Heart right ventricle (tissue), 16 donors: ENCODE data around the gene VARS1. TPM values are rescaled to one million over a fixed set of nuclear protein-coding genes. Genes with fewer than 3 reads are reported as not detected.

Experiments used
- ATAC-seq, 8 donors: fragments of 200-7000 bp; cut with Tn5 transposase; one replicate each; pipeline ENCODE4 v1.9.1; 2020; ENCODE audit warnings: mild to moderate bottlenecking in 8 of 8, moderate library complexity in 8 of 8, moderate number of reproducible peaks in 1 of 8
- DNase-seq, 2 donors: peaks; one replicate each; pipeline ENCODE4 v3.0.0-alpha.2; 2020
- H3K27ac ChIP-seq, 10 donors: fragments of 200-600 bp; sonication (generic) in 2 of 10; one replicate each; pipeline versions ENCODE4 v1.5.0 to v1.8.0; 2020 to 2022; ENCODE audit warnings: mild to moderate bottlenecking in 3 of 10
- H3K27me3 ChIP-seq, 7 donors: fragments of 200-600 bp; one replicate each; pipeline ENCODE4 v1.8.0; 2021 to 2022; ENCODE audit warnings: mild to moderate bottlenecking in 2 of 7
- H3K36me3 ChIP-seq, 9 donors: fragments of 200-600 bp; sonication (generic) in 1 of 9; one replicate each; pipeline versions ENCODE4 v1.5.0 to v1.8.0; 2020 to 2022; ENCODE audit warnings: mild to moderate bottlenecking in 2 of 9
- H3K4me1 ChIP-seq, 9 donors: fragments of 200-600 bp; sonication (generic) in 1 of 9; one replicate each; pipeline versions ENCODE4 v1.5.0 to v1.8.0; 2020 to 2022; ENCODE audit warnings: mild to moderate bottlenecking in 4 of 9
- H3K4me3 ChIP-seq, 10 donors: fragments of 200-600 bp; sonication (generic) in 2 of 10; one replicate each; pipeline versions ENCODE4 v1.5.0 to v1.8.0; 2020 to 2022; ENCODE audit warnings: mild to moderate bottlenecking in 7 of 10, moderate library complexity in 2 of 10
- H3K9me3 ChIP-seq, 11 donors: fragments of 200-600 bp in 10 of 11; sonication (generic) in 2 of 11; one replicate each; pipeline versions ENCODE4 v1.5.0 to v1.8.0; 2013 to 2022; ENCODE audit warnings: mild to moderate bottlenecking in 2 of 11, control low read depth in 1 of 11, moderate library complexity in 1 of 11
- WGBS, 2 donors: extraction: QIAGEN DNeasy Blood & Tissue Kit; methylation state at CpG; one replicate each; pipeline ENCODE4 v1.1.7; 2013; ENCODE audit warnings: inconsistent platforms in 1 of 2; 5-methylcytosine and 5-hydroxymethylcytosine counted together
- intact Hi-C, 10 donors: fragments of 100-400 bp; cut with DNase I; formaldehyde crosslinking; loops; one replicate each; pipeline versions ENCODE4 v1.11.1 to v1.14.2; 2022
- polyA plus RNA-seq, 2 donors: library from polyadenylated mRNA; stranded (reverse); fragments of 200-250 nt; gene quantifications; one replicate each; pipeline ENCODE4 v1.2.3, GENCODE V29; 2013
- total RNA-seq, 10 donors: library from RNA; stranded (reverse); fragmentation: NEBNext Ultra II Directional in 3 of 10; extraction: Animal tissue kit (Norgen Biotek cat#: 25700) in 3 of 10; gene quantifications; one replicate each; pipeline versions ENCODE4 v1.2.1 to v1.2.4, GENCODE V29; 2021 to 2023
- TF ChIP-seq, protein P1 (sequence below), 9 donors: fragments of 200-600 bp; sonication (generic) in 2 of 9; IDR thresholded peaks; one replicate each; pipeline versions ENCODE4 v1.5.0 to v1.8.0; 2021 to 2022; ENCODE audit warnings: antibody characterized with exemption in 9 of 9, mild to moderate bottlenecking in 5 of 9, moderate library complexity in 1 of 9
- donor health status: Arrhythmogenic right ventricular cardiomyopathy.
- donor health status: ischemic (EF 13 %, LVEDD 7.1; RV severe dilation, severe dysfunction).
- donor health status: healthy with polysubstance abuse.
- donor health status: DM: no; HTN: yes; CAD: no.
- donor health status: DM: no; HTN: no; CAD: no.
- donor health status: ischemic (EF 25% LVEDD 6.9; RV normal size, moderate dysfunction).
- donor health status: ischemic (EF 25% LVEDD 5.7; RV mildly dilated, moderate dysfunction).
- donor health status: healthy.
- donor health status: DM: yes; HTN: yes; CAD: no.
- donor health status: Ischemic cardiomyopathy.
- donor health status: ischemic (EF 35%, LVEDD 5.7; RV mildly dilated, moderate dysfunction).
- donor health status: nonischemic (EF 11% LVEDD 7.7; RV severe dilation, severe dysfunction).
- donor health status: DM: yes; HTN: yes; CAD: no.
- donor health status: PGD.
- donor health status: ischemic (EF 29% LVEDD 5.4; RV normal size, mild dysfunction).
- donor health status: nonischemic (EF 23%, LVEDD 6.1; RV moderate dilation, normal function).

Gene VARS1
- total and polyA plus RNA-seq, 12 donors: 22.4 to 44.0 (median 29.5) TPM

DNA sequence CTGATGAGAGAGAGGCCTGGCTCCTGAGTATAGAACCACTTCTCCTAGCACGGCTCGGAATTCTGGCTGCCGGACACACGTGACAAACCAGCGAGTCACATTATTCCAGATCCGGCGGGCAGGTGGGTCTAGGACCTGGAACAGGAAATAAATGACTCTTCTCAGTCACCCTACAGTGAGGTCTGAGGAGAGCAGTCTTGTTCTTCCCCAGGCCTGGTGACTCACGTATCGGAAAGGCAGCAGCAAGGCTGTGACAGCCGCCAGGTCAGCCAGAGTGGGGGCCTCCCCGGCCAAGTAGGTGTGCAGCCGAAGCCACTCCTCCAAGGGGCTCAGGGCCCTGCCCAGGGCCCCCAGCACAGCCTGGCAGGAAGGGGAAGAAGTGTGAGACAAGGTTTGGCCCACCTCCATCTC is 2.8 kb downstream of the VARS1 start:
- intact Hi-C loops: loop anchor here in 2 of 10 donors (5.0 to 10.0 kb wide), 2 partner anchors 40 to 58 kb away; partner anchors contain the start of gene CLIC1 (in 1 of the 2)
- H3K4me3 ChIP-seq: no peak overlapping the region
- H3K4me1 ChIP-seq: peaks cover 5 to 35% (median 14%) of the 10 kb centered on the region in 9 donors
- peak overlapping the region in 1 of 10 donors; percentile 18 for H3K27ac ChIP-seq
- H3K27me3 ChIP-seq: no peaks in the 10 kb centered on the region
- H3K36me3 ChIP-seq: peaks cover 0 to 57% (median 0%) of the 10 kb centered on the region in 9 donors
- 86 to 90% methylated on average over 11 to 12 of the region's 12 CpGs for WGBS, 2 donors
- H3K9me3 ChIP-seq: no peaks in the 10 kb centered on the region
- DNase-seq: no peak
- TF ChIP-seq, protein P1, sequence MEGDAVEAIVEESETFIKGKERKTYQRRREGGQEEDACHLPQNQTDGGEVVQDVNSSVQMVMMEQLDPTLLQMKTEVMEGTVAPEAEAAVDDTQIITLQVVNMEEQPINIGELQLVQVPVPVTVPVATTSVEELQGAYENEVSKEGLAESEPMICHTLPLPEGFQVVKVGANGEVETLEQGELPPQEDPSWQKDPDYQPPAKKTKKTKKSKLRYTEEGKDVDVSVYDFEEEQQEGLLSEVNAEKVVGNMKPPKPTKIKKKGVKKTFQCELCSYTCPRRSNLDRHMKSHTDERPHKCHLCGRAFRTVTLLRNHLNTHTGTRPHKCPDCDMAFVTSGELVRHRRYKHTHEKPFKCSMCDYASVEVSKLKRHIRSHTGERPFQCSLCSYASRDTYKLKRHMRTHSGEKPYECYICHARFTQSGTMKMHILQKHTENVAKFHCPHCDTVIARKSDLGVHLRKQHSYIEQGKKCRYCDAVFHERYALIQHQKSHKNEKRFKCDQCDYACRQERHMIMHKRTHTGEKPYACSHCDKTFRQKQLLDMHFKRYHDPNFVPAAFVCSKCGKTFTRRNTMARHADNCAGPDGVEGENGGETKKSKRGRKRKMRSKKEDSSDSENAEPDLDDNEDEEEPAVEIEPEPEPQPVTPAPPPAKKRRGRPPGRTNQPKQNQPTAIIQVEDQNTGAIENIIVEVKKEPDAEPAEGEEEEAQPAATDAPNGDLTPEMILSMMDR (IDR thresholded peaks at IDR 0.05): no peak
- no peak for ATAC-seq

DNA sequence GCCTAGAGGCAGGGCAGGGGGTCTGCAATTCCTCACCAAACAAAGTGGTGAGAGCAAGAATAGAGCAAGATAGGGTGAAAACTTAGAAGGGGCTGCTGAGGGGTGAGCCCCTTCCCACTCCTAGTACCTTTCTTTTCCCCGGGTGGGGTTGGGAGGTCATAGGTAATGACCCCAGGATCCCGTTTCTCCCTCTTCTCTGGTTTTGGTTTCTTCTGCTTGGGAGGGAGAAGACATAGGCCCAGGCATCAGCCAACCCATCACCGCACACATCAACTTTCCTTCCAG is 3.5 kb downstream of the VARS1 start:
- no peak for DNase-seq
- Histone ChIP-seq H3K36me3 (peaks cover 0 to 59% (median 6%) of the 10 kb centered on the region in 9 donors), H3K4me1 (peaks cover 5 to 33% (median 14%) of the 10 kb centered on the region in 9 donors), H3K27me3 (no peaks in the 10 kb centered on the region), H3K9me3 (no peaks in the 10 kb centered on the region), H3K27ac (no peak overlapping the region), H3K4me3 (no peak overlapping the region)
- TF ChIP-seq, protein P1 (IDR thresholded peaks at IDR 0.05): no peak
- 78 to 83% methylated on average over 3 of the region's 3 CpGs for WGBS, 2 donors
- no peak for ATAC-seq
- intact Hi-C loops: loop anchor here in 2 of 10 donors (5.0 to 10.0 kb wide), 2 partner anchors 40 to 57 kb away; partner anchors contain the start of gene CLIC1 (in 1 of the 2)

DNA sequence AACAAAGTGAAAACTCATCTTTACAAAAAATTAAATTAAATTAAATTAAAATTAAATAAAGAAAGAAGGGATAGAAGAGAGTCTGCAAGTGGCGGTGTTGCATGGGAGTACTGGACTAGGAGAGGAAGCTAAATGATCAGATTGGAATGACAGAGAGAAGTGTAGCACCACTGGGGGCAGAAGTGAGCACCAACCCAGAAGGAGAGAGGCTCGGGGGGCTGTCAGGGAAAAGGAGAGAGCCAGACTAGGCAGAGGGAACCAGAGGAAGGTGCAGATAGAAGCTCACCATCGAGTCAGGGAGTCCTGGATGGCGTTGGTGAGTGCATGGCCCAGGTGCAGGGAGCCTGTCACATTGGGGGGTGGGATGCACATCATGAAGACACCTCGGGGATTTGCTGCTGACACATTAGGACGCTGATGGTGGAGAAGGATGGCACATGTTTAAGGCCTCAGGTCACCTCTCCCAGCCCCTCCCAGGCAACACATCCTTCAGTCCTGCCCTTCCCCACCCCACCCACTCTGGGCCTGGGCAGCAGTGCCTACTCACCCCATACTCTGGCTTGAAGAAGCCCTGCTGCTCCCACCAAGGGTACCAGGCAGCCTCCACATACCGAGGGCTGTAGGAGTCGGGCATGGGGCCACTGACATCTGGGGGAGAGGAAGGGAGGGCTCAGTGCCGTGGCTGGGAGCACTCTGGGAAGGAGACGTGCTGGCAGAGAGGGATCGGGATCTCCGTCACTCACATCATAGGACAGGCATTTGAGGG is 4.0 kb downstream of the VARS1 start:
- H3K4me3 ChIP-seq: no peak overlapping the region
- ATAC-seq: no peak
- 66 to 68% methylated on average over 12 of the region's 12 CpGs for WGBS, 2 donors
- peaks cover 0 to 64% (median 11%) of the 10 kb centered on the region in 9 donors for H3K36me3 ChIP-seq
- peaks cover 5 to 30% (median 14%) of the 10 kb centered on the region in 9 donors for H3K4me1 ChIP-seq
- H3K9me3 ChIP-seq: no peaks in the 10 kb centered on the region
- TF ChIP-seq, protein P1 (IDR thresholded peaks at IDR 0.05): peak in 8 of 9 donors; percentile 24 to 64 (median 54)
- no peak overlapping the region for H3K27ac ChIP-seq
- intact Hi-C loops: loop anchor here in 2 of 10 donors (5.0 to 10.0 kb wide), 2 partner anchors 41 to 57 kb away; partner anchors contain the start of gene CLIC1 (in 1 of the 2)
- DNase-seq: peak in 1 of 2 donors; percentile 32
- no peaks in the 10 kb centered on the region for H3K27me3 ChIP-seq

DNA sequence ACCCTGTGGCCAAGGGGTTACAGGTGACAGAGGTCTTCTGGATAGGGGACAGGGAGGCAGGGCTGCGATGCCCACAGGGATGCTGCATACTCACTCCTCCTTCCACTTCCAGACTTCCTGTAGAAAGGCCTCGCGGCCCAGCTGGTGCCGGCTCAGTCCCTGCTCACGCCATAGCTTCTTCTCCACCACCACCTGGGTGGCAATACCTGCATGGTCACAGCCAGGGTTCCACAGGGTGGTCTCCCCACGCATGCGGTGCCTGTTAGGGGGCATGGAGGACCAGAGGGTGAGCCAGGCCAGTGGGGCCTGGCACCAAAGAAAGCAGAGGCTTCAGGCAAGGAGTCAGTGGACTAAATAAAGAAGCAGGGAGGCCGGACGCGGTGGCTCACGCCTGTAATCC is 10.1 kb downstream of the VARS1 start:
- Histone ChIP-seq H3K4me1 (no peaks in the 10 kb centered on the region), H3K4me3 (no peak overlapping the region), H3K27ac (no peak overlapping the region), H3K27me3 (no peaks in the 10 kb centered on the region), H3K9me3 (no peaks in the 10 kb centered on the region), H3K36me3 (peaks cover 0 to 99% (median 53%) of the 10 kb centered on the region in 9 donors)
- ATAC-seq (peak in 1 of 8 donors; percentile 17), DNase-seq (no peak)
- intact Hi-C loops: no loop called here
- WGBS, 2 donors: 97 to 98% methylated on average over 11 of the region's 11 CpGs
- TF ChIP-seq, protein P1 (IDR thresholded peaks at IDR 0.05): no peak
